Astrocyte (in vitro differentiated cells and primary cell): ENCODE results near the gene SLC25A33.

Experiments used
- CTCF ChIP-seq: IDR thresholded peaks from 2 replicates; pipeline ENCODE4 v1.5.1; 2011; ENCODE audit warnings: low read depth, mild to moderate bottlenecking, inconsistent platforms, low read length, moderate library complexity; ENCODE audit not compliant: insufficient read depth
- EZH2 ChIP-seq: IDR thresholded peaks from 2 replicates; pipeline ENCODE4 v1.6.1; 2012; ENCODE audit warnings: mild to moderate bottlenecking, low read length, inconsistent platforms; ENCODE audit not compliant: insufficient read depth

- TF ChIP-seq CTCF (no peak), EZH2 (no peak)
Observed at GRCh38 chr1:9624081-9624480, 84.8 kb downstream of the SLC25A33 start.
